Gastroesophageal sphincter (tissue), 3 donors: ENCODE data around the gene RGS14.

Source experiments
- CTCF ChIP-seq, 4 experiments: fragments of 200-600 bp in 2 of 4; fragments of 450-650 bp in 2 of 4; sonication (generic) in 1 of 4; IDR thresholded peaks; one replicate each; pipeline ENCODE4 v1.5.1; 2017 to 2019; ENCODE audit warnings: antibody characterized with exemption in 4 of 4, mild to moderate bottlenecking in 2 of 4, moderate library complexity in 2 of 4
- POLR2A ChIP-seq, 2 donors: fragments of 450-650 bp; IDR thresholded peaks; one replicate each; pipeline ENCODE4 v1.6.1; 2017; ENCODE audit warnings: antibody characterized with exemption in 2 of 2, mild to moderate bottlenecking in 2 of 2, moderate library complexity in 1 of 2
- POLR2AphosphoS5 ChIP-seq: sonication (generic); formaldehyde crosslinking; IDR thresholded peaks from one replicate; pipeline ENCODE4 v1.6.1; 2017; ENCODE audit warnings: antibody characterized with exemption

- TF ChIP-seq CTCF (IDR thresholded peaks at IDR 0.05) = peak in 3 of 4 experiments; percentile 31 to 51 (median 50)
- TF ChIP-seq POLR2AphosphoS5 = no peak
- TF ChIP-seq POLR2A (IDR thresholded peaks at IDR 0.05) = no peak
Measured at GRCh38 chr5:177368869-177369644, 11.3 kb downstream of the RGS14 start.
